Stimulated activated CD4-positive, alpha-beta T cell treated with anti-CD3 and anti-CD28 coated beads, Interleukin-2, amount 100 ng/mL, for 24 hours (primary cell): ENCODE measurements around the gene CCNE1.

ENCODE experiments used
- DNase-seq, 2 donors: peaks; one replicate each; pipeline ENCODE4 v3.0.0-alpha.2; 2020

CCNE1 gene

DNA sequence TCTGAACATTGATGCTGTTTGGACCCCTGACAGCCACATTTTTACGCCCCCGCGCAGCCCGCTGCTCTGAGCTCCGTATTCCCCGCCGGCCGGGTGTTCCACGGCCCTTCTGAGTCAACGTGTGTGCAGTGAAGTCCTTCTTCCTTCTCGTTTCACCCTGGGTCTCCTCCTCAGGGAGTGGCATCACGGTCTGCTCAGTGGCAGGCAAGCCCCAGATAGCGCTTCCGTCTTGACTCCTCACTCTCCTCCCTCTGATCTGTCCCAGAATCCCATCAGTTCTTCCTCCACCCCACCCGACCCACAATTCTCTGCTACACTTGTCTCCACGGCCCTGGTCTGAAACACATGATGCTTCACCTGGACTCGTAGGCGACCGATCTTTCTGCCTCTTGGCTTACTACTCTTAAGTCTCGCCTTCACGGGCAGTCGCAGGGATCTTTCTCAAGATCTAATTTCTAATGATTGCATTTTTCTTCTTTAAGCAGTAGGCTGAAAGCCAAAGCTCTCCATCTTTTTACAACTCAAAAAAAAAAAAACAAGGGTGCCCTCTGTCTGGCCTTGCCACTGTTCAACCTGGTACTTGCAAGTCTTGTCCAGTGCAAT, 33.9 kb downstream of the CCNE1 start:
- DNase-seq = peak; percentile 41 to 51

DNA sequence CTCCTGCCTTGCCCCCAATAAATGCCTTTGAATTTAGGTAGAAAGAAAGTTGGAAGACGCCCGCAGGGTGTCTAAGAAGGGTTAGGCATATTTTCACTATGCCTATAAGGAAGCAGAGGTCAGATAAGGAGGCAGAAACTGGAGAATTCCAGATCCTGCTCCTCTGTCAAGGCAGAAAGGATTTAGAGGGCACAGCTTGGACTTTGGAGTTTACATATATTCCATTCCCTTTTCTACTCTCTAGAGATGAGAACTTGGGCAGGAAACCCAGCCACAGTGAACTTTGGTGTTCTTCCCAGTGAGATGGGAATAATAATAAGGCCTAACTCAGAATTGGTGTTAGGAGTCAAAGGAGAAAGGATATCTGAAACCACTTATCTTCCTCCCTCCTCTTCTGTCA, 37.4 kb downstream of the CCNE1 start:
- no peak for DNase-seq

DNA sequence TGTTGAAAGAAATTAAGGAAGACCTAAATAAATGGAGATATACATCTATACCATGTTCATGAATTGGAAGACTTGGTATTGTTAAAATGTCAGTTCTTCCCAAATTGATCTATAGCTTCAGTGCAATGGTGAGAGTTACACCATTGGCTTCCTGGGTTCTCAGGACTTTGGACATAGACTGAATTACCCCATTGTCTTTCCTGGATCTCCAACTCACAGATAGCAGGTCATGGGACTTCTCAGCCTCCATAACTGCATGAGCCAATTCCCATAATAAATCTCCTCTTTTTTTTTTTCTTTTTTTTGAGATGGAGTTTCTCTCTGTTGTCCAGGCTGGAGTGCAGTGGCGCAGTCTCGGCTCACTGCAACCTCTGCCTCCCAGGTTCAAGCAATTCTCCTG, 38.7 kb downstream of the CCNE1 start:
- DNase-seq = no peak

DNA sequence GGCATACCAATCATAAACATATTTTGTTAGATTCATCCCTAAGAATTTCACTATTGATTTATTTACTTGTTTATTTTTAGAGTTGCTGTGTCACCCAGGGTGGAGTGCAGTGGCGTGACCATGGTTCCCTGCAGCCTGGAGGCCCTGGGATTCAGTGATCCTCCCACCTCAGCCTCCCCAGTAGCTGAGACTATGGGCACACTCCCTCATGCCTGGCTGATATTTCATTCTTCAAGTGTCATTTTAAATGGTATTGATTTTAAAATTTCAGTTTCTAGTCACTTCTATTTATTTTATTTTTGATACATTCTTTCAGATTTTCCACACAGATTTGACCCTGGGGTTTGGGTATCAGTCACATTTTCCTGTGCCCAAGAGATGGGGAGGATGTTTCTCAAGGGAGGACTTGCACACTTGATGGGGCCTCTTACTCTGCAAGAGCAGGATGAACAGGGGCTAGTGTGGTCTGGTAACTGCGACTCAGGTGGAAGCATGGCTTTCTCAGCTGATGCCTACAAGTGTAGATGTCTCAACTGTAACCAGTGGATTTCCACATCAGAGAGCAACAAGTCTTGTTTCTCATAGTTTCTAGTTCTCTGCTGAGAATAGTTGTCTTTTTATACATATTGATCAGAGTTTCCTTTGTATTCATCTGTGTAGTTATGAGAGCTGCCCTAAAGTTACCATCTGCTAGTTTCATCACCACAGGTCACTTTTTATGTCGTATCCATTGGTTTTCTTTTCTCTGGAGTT, 40.2 kb downstream of the CCNE1 start:
- no peak for DNase-seq

DNA sequence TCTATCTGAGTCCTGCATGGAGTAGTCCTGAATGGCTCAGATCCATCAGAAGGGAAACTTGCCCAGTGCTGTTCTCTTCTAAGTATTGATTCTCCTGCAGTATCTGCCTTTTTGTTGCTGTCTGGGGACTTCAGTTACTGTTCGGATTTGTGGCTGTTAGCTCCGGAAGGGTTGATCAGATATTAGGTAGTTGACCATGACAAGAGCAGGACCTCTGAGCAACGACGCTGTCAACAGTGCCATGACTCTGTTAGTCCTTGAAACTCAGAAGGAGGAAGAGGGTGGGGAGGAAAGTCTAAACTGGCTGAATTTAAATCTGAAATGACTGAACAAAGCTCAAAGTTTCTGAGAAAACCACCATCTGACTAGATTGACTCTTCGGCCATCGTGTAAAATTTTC, 42.2 kb downstream of the CCNE1 start:
- DNase-seq = no peak

DNA sequence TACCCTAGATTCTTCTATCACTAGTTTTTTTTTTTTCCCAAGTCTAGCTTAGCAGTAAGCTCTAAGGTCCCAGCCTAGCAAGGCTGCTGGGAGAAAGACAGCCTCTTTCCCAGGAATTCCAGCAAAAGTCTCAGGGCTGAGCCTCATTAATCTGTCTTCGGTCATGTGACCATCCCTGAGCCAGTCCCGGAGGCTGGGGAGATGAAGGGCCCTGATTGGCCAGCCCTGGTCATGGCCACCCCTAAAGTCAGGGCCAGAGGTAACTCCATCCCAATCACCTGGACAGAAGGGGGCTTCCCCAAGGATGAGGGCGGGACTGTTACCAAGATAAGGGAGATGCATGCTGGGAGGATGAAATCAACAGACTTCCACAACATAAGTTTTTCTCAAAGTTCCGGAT, 43.3 kb downstream of the CCNE1 start:
- no peak for DNase-seq

DNA sequence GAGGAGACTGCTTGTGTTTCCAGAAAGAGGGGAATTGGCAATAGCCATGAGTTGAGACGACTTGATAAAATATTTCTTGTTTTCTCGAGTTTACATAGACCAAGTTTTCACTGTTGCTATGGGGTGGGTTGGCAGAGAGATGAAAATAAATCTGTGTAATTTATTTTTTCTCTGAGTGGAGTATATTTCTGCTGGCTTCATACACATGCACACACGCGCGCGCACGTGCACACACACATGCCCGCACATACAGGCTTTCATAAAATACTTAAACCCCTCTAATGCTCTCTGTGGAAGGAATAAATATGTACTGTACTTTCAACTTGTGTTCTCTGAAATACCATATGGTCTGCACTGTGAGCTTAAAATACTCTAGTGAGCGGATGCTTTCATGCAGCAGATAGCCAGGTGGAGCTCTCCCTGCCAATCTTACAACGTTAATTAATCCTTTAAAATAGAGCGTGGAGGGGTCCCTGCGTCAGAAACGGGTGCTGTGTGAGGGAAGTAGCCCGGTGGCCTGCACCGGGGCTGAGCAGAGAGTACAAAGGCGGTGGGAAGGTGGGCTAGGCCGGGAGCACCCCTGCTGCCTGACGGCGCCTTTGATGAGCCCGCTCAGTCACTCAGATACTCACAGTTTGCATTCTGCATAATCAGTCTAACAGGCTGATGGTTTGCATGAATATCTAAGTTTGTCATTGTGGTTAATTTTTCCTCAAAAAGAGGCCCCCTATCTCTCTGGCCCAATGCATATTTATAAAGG, 44.1 kb downstream of the CCNE1 start:
- no peak for DNase-seq

DNA sequence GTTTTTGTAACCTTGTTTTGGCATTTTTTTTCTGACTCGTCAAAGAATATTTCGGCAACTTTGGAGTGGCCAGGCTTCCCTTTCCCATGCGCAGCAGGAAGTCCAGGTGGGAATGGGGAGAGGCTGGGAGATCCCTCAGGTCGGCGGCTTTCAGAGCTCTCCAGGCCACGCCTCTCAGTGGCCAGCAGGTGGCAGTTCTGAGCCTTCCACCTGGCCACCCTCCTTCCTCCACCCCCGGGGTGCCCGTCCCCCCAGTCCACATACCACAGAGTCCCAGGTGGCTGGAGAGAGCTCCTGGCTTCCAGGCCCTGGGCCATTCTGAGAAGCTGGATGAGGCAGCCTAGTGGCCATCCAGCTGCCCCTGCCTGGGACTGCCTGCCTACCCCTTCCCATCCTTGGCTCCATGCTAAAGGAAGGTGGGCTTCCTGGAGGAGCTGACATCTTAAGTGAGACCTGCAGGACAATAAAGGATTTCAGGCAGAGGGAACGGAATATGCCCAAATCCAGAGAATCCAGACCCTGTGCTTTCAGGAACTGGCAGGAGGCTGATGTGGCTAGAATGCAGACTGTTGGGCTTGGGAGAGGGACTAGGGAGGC, 46.3 kb downstream of the CCNE1 start:
- DNase-seq = peak; percentile 44 to 55

DNA sequence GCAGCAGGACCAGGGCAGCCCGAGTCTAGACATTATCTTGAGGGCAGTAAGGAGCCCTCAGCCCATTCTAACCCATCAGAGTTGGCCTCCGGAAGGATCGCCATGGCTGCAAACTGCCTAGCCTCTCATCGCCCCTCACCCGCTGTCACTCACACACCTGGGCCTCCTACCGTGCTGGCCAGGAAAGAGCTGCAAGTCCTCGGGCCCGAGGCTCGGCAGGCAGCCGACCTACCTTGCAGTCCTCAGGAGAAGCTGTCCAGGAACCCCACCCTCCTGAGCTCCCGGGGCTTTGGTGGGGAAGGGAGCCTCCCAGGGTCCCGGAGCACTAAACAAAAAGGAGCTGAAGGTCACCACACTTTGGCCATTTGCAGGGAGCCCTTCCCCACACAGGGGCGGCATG, 46.8 kb downstream of the CCNE1 start:
- DNase-seq = no peak

DNA sequence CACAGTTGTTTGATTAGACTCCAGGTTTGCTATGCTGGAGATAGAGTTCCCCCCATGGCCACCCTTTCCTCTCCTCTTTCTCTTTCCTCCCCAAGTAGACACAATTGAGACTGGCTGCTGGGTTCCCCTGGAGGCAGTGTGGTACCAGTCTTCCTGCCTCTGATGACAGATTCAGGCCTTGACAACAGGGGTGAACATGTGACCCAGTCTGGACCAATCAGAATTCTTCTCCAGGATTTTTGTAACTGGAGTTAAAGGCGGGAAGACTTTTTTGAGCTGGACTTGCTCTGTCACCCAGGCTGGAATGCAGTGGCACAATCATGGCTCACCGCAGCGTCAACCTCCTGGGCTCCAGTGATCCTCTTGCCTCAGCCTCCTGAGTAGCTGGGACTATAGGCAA, 48.7 kb downstream of the CCNE1 start:
- no peak for DNase-seq

DNA sequence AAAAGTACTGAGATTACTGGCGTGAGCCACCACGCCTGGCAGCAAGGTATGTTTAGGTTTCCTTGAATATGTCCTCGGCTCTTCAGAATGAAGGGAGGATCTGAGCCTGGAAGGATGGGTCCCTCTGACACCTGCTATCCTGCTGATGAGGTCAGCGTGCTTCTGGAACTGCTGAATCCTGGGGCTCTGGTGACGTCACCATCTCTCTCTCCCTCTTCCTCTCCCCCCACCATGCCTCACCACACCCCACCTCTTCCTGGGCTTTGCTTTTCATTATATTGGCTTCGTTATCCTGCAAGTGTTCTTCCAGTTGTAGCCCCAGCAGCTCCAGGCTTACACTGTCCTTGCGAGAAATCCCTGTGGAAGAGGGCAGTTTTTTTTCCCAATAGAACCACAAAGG, 49.8 kb downstream of the CCNE1 start:
- no peak for DNase-seq

DNA sequence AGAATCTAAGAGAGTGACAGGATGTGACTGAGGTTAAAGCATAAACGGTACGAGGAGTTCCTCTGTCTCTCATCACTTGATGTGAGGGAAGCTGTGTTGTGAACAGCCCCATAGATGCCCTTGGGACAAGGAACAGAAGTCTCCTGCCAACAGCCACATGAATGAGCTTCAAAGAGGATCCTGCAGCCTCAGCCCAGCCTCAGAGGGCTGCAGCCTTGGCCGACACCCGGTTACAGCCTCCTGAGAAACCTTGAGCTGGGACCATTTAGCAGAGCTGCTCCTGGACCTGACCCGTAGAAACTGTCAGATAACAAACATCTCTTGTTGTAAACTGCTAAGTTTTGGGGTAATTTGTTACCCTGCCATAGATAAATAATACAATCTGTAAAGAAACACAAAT, 54.2 kb downstream of the CCNE1 start:
- DNase-seq = no peak

DNA sequence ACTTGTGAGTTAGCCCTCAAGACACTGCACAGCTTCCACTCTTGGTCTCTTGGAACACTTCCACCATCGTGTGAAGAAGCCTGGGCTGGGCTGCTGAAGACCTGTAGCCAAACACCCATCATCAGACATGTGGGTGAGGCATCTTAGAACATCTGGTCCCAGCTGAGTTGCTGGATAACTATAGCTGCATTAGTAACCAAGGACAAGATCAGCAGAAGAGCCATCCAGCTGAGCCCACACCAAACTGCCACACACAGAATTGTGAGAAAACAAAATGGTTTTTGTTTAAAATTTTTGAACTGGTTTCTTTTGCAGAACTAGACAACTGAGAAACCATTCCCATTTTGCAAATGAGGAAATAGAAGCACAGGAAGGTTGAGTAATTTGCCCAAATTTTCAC, 56.2 kb downstream of the CCNE1 start:
- DNase-seq = no peak

DNA sequence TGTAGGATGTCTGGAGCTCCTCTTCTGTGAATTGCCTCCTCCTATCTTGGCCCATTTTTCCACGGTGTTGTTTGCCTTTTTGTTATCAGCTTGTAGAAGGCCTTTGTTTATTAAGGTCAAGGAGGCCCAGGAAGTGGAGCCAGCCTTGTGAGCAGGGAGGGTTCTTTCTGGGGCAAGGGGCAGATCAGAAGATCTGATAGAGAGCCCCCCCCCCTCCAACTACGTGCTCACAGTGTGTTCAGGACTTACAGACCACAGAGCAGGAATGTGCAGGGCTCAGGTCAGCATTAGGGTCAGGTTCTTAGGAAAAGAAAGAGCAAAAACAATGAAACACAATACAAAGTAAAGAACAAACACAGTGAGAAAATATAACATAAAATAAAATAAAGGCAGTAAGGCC, 59.4 kb downstream of the CCNE1 start:
- no peak for DNase-seq

DNA sequence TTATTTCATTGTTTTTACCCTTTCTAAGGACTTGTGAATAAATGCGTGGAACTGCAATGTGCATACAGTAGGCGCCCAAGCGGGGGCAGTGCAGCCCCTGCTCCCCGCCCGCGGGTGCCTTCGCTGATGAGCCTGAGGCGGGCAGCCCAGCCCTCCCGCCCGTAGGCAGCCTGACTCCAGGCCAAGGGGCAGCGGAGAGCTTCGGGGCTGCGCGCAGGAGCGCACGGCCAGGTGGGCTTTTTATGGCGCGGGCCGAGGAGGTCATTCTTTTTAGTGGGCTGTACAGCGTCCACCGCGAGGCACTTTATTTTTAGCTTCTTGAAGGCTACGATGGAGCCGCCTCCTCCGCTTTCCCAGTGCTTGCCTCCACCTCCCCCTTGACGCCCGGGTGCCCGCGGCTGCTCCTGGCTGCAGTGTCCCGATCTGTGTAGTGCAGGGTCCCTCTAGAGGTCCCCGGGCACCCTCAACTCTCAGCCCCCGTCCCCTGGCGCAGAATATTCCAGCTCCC, 60.5 kb downstream of the CCNE1 start:
- peak in 1 of 2 donors; percentile 43 for DNase-seq

DNA sequence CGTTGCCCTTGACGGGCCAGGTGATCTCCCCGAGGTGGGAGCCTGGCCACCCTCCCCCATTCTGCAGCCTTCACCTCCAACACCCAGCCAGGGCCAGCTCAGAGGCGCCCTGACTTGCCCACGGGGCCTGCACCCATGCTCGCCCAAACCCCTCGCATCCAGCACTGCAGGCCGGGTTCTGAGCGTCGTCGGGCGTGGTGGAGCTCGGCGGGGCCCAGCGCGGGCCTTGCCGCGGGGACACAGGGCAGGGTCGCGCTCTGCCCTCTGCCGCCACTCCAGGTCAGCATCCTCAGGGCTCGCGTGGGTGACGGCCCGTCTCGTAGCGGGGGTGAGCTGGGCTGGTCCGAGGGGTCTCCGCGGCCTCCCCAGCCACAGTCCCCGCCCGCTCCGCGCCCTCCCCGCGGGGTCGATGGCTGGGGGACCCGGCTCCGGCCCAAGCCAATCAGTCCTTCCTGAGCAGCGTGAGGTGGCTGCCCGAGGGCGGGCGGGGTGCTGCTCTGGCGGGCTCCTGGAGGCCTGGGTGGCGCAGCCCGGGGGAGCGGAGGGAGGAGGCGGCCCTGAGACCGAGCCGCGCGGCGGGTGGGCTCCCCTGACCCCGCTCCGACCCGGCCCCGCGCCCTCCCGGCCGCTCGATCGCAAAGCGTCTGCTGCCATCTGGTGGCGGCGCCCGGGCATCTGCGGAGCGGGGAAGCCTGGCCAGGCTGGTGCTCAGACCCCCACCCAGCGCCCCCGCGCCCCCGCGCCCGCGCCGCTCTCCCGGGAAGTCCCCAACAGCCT, 61.4 kb downstream of the CCNE1 start:
- peak; percentile 75 to 81 for DNase-seq
